DOHH2 (cell line): ENCODE data around the gene CPNE2.

Source experiments
- CTCF ChIP-seq: fragments of 200-600 bp; sonication (generic); IDR thresholded peaks from one replicate; pipeline ENCODE4 v1.5.1; 2014; ENCODE audit warnings: antibody characterized with exemption, mild to moderate bottlenecking, low read depth, low read length; ENCODE audit not compliant: poor library complexity, severe bottlenecking
- EZH2phosphoT487 ChIP-seq: fragments of 200-600 bp; sonication (generic); IDR thresholded peaks from 2 replicates; pipeline ENCODE4 v1.6.1; 2017; ENCODE audit warnings: borderline replicate concordance, mild to moderate bottlenecking, antibody characterized with exemption, low read length, moderate library complexity, mixed read lengths

- TF ChIP-seq CTCF: no peak
- TF ChIP-seq EZH2phosphoT487: no peak
These were observed 60.0 kb downstream of the CPNE2 start for GRCh38 chr16:57152096-57153093.
